CD4-positive, alpha-beta memory T cell (primary cell): ENCODE results near the gene ABTB2. TPM values are rescaled to one million over a fixed set of nuclear protein-coding genes. Genes with fewer than 3 reads are reported as not detected.
A peak's percentile ranks its signal among the peaks of the same experiment; 100 is the strongest.

Experiments
- CTCF ChIA-PET: fragments of 350-600 bp; sonication (Branson Sonifier 250); formaldehyde crosslinking; loops from one replicate; lab custom pipeline; 2021; ENCODE audit warnings: inconsistent platforms; ENCODE audit not compliant: partially characterized antibody; lab: Charles Lee
- POLR2A ChIA-PET: fragments of 350-600 bp; sonication (Branson Sonifier 250); formaldehyde crosslinking; loops from one replicate; lab custom pipeline; 2021; ENCODE audit not compliant: partially characterized antibody; lab: Charles Lee
- DNase-seq, 5 donors: peaks; one replicate each; pipeline versions ENCODE4 v3.0.0 to v3.0.0-alpha.2; 2020 to 2022; ENCODE audit warnings: mixed read lengths in 1 of 5
- H3K27ac ChIP-seq: one replicate; pipeline ENCODE4 v1.7.0; 2013; ENCODE audit warnings: low read depth, low read length
- H3K27me3 ChIP-seq: 2 replicates; pipeline ENCODE4 v1.7.0; 2013; ENCODE audit warnings: mild to moderate bottlenecking, low read length, moderate library complexity; ENCODE audit not compliant: insufficient read depth
- H3K36me3 ChIP-seq: 2 replicates; pipeline ENCODE4 v1.7.0; 2013; ENCODE audit warnings: mild to moderate bottlenecking, low read length, moderate library complexity; ENCODE audit not compliant: insufficient read depth
- H3K4me1 ChIP-seq: 2 replicates; pipeline ENCODE4 v1.7.0; 2013; ENCODE audit warnings: mild to moderate bottlenecking, low read length, moderate library complexity; ENCODE audit not compliant: insufficient read depth
- H3K4me3 ChIP-seq, 2 donors: one replicate each; pipeline ENCODE4 v1.7.0; 2013; ENCODE audit warnings: low read length in 2 of 2, mild to moderate bottlenecking in 1 of 2
- H3K9me3 ChIP-seq, 2 donors: one replicate each; pipeline ENCODE4 v1.7.0; 2013; ENCODE audit warnings: low read length in 2 of 2, control low read depth in 1 of 2; ENCODE audit not compliant: control insufficient read depth in 1 of 2
- H3K27ac Mint-ChIP-seq, 7 donors: one replicate each; pipeline ENCODE4 v1.8.0; 2020 to 2021; ENCODE audit warnings: mixed read lengths in 7 of 7, mild to moderate bottlenecking in 6 of 7, inconsistent platforms in 3 of 7, moderate library complexity in 3 of 7
- H3K27me3 Mint-ChIP-seq, 2 donors: one replicate each; pipeline ENCODE4 v1.8.0; 2020 to 2021; ENCODE audit warnings: mixed read lengths in 2 of 2
- H3K36me3 Mint-ChIP-seq, 2 donors: one replicate each; pipeline ENCODE4 v1.8.0; 2020 to 2021; ENCODE audit warnings: mixed read lengths in 2 of 2, inconsistent platforms in 1 of 2, mild to moderate bottlenecking in 1 of 2
- H3K4me1 Mint-ChIP-seq, 4 donors: one replicate each; pipeline ENCODE4 v1.8.0; 2020 to 2021; ENCODE audit warnings: mixed read lengths in 4 of 4, mild to moderate bottlenecking in 1 of 4
- H3K4me3 Mint-ChIP-seq, 8 donors: one replicate each; pipeline ENCODE4 v1.8.0; 2020 to 2021; ENCODE audit warnings: mixed read lengths in 8 of 8, mild to moderate bottlenecking in 7 of 8, moderate library complexity in 6 of 8, inconsistent platforms in 3 of 8
- H3K9me3 Mint-ChIP-seq, 8 donors: one replicate each; pipeline ENCODE4 v1.8.0; 2020 to 2021; ENCODE audit warnings: mixed read lengths in 8 of 8, mild to moderate bottlenecking in 5 of 8, inconsistent platforms in 3 of 8, moderate library complexity in 1 of 8
- intact Hi-C: fragments of 100-400 bp; cut with micrococcal nuclease; formaldehyde crosslinking; loops from one replicate; pipeline ENCODE4 v1.15.1; 2023
- polyA plus RNA-seq, 2 donors: library from polyadenylated mRNA; unstranded; fragments of 300-500 nt; fragmentation: Illumina TruSeq; gene quantifications; one replicate each; pipeline ENCODE4 v1.2.3, GENCODE V29; 2021
- total RNA-seq, 2 experiments: library from RNA; stranded (reverse); gene quantifications; one replicate each; pipeline ENCODE4 v1.2.3, GENCODE V29; 2021

Gene ABTB2
- total and polyA plus RNA-seq, 4 experiments from 2014 or later: 0.35 to 0.39 TPM; not detected in 2

DNA sequence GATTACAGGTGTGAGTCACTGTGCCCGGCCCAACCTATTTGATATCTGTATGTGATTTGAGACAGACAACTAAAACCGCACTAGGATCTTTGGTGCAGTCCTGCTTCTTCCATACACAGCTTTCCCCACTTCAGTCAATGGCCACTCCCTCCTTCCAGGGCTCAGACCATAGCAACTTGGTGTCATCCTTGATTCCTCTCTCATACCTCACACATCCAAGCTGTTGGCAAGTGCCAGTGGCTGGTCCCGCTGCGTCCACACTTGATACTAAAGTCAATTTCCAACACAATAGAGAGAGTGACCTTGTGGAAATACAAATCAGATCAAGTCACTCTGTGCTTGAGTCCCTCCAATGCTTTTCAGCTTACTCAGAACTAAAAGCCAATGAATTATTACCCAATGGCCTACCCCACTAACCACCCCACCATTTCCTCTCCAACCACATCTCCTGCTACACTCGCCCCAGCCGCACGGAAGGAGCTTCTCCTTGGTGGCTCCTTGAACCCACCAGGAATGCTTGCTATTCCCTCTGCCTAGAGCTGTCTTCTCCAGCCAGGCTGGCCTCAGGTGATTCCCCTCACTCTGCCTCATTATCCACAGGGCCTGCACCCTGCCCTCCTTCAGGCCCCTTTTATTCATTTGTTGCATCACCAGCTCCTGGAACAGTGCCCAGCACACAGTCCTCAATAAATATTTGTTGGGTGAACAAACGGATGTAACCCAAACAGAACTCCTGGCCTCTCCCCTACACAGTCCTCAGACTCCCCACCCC, 12.9 kb downstream of the ABTB2 start:
- Histone ChIP-seq H3K27ac (no peak overlapping the region), H3K9me3 (no peaks in the 10 kb centered on the region), H3K36me3 (no peaks in the 10 kb centered on the region), H3K4me1 (no peaks in the 10 kb centered on the region), H3K27me3 (no peaks in the 10 kb centered on the region), H3K4me3 (no peak overlapping the region)
- Mint-ChIP-seq H3K9me3 (no peaks in the 10 kb centered on the region), H3K27ac (peak overlapping the region in 1 of 7 donors; percentile 14), H3K27me3 (peaks cover 1 to 5% of the 10 kb centered on the region in 2 donors), H3K36me3 (no peaks in the 10 kb centered on the region), H3K4me3 (no peak overlapping the region), H3K4me1 (no peaks in the 10 kb centered on the region)
- DNase-seq: no peak
- POLR2A ChIA-PET: no interaction called here
- CTCF ChIA-PET: interaction anchor here (1.1 to 2.8 kb wide), 3 partner anchors 8 to 171 kb away, joined by 3 to 7 read pairs (median 5); partner anchors contain the start of gene ABTB2
- intact Hi-C loops: no loop called here

- H3K27ac ChIP-seq: no peak overlapping the region
- intact Hi-C loops: no loop called here
- no peak overlapping the region for H3K4me3 Mint-ChIP-seq
- no peak overlapping the region for H3K4me3 ChIP-seq
- H3K9me3 ChIP-seq: no peaks in the 10 kb centered on the region
- no peak overlapping the region for H3K27ac Mint-ChIP-seq
- no peaks in the 10 kb centered on the region for H3K4me1 ChIP-seq
- H3K36me3 Mint-ChIP-seq: no peaks in the 10 kb centered on the region
- POLR2A ChIA-PET: no interaction called here
- H3K9me3 Mint-ChIP-seq: no peaks in the 10 kb centered on the region
- peaks cover 0 to 2% (median 0%) of the 10 kb centered on the region in 4 donors for H3K4me1 Mint-ChIP-seq
- H3K36me3 ChIP-seq: no peaks in the 10 kb centered on the region
- peaks cover 0 to 5% of the 10 kb centered on the region in 2 donors for H3K27me3 Mint-ChIP-seq
- CTCF ChIA-PET: interaction anchor here (1.1 to 2.8 kb wide), 3 partner anchors 8 to 170 kb away, joined by 3 to 7 read pairs (median 5); partner anchors contain the start of gene ABTB2
- no peaks in the 10 kb centered on the region for H3K27me3 ChIP-seq
- DNase-seq: no peak
These were observed 13.4 kb downstream of the ABTB2 start for GRCh38 chr11:34344410-34344767.

- H3K4me3 Mint-ChIP-seq: no peak overlapping the region
- H3K4me1 Mint-ChIP-seq: peaks cover 0 to 2% (median 0%) of the 10 kb centered on the region in 4 donors
- no peak overlapping the region for H3K27ac Mint-ChIP-seq
- POLR2A ChIA-PET: no interaction called here
- Histone ChIP-seq H3K9me3 (no peaks in the 10 kb centered on the region), H3K4me3 (no peak overlapping the region), H3K4me1 (no peaks in the 10 kb centered on the region), H3K36me3 (no peaks in the 10 kb centered on the region), H3K27me3 (no peaks in the 10 kb centered on the region), H3K27ac (no peak overlapping the region)
- H3K36me3 Mint-ChIP-seq: no peaks in the 10 kb centered on the region
- CTCF ChIA-PET: interaction anchor here (1.7 to 2.8 kb wide), 2 partner anchors 14 to 169 kb away, joined by 5 to 7 read pairs; partner anchors contain the start of gene ABTB2
- intact Hi-C loops: no loop called here
- DNase-seq: no peak
- peaks cover 0 to 5% of the 10 kb centered on the region in 2 donors for H3K27me3 Mint-ChIP-seq
- H3K9me3 Mint-ChIP-seq: no peaks in the 10 kb centered on the region
These were observed 14.1 kb downstream of the ABTB2 start for GRCh38 chr11:34343686-34344085.

DNA sequence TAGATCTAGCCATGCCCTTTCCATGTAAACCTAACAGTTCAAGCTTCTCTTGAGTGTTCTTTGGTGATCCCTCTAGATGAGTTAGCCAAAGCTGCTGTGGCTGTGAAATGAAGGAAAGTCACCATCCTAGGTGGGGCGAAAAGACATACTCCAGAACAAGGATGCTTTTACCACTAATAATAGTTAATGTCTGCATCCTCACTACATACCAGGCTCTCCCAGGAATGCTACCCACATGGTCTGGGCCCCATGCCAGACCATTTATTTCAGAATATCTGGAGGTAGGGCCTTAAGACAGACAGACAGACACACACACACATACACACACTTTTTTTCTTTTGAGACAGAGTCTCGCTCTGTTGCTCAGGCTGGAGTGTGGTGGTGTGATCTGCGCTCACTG, 14.7 kb downstream of the ABTB2 start:
- H3K36me3 Mint-ChIP-seq: no peaks in the 10 kb centered on the region
- Histone ChIP-seq H3K9me3 (no peaks in the 10 kb centered on the region), H3K4me3 (no peak overlapping the region), H3K36me3 (no peaks in the 10 kb centered on the region), H3K4me1 (no peaks in the 10 kb centered on the region), H3K27ac (no peak overlapping the region), H3K27me3 (no peaks in the 10 kb centered on the region)
- H3K4me3 Mint-ChIP-seq: no peak overlapping the region
- ChIA-PET POLR2A (no interaction called here), CTCF (no interaction called here)
- DNase-seq: no peak
- H3K9me3 Mint-ChIP-seq: no peaks in the 10 kb centered on the region
- peaks cover 0 to 5% of the 10 kb centered on the region in 2 donors for H3K27me3 Mint-ChIP-seq
- peaks cover 0 to 2% (median 0%) of the 10 kb centered on the region in 4 donors for H3K4me1 Mint-ChIP-seq
- intact Hi-C loops: no loop called here
- no peak overlapping the region for H3K27ac Mint-ChIP-seq

- H3K36me3 Mint-ChIP-seq: no peaks in the 10 kb centered on the region
- intact Hi-C loops: no loop called here
- peaks cover 0 to 5% of the 10 kb centered on the region in 2 donors for H3K27me3 Mint-ChIP-seq
- POLR2A ChIA-PET: no interaction called here
- Histone ChIP-seq H3K27me3 (no peaks in the 10 kb centered on the region), H3K9me3 (no peaks in the 10 kb centered on the region), H3K36me3 (no peaks in the 10 kb centered on the region), H3K4me1 (no peaks in the 10 kb centered on the region), H3K4me3 (no peak overlapping the region), H3K27ac (no peak overlapping the region)
- H3K9me3 Mint-ChIP-seq: no peaks in the 10 kb centered on the region
- H3K4me3 Mint-ChIP-seq: no peak overlapping the region
- H3K27ac Mint-ChIP-seq: no peak overlapping the region
- H3K4me1 Mint-ChIP-seq: peaks cover 0 to 2% (median 0%) of the 10 kb centered on the region in 4 donors
- CTCF ChIA-PET: interaction anchor here (1.0 to 1.4 kb wide), 3 partner anchors 8 to 16 kb away, joined by 3 to 4 read pairs (median 4); partner anchors contain the start of gene ABTB2
- DNase-seq: no peak
These were observed 15.8 kb downstream of the ABTB2 start for GRCh38 chr11:34341931-34342533.

- H3K4me3 Mint-ChIP-seq: no peak overlapping the region
- no peak for DNase-seq
- H3K4me3 ChIP-seq: no peak overlapping the region
- no peaks in the 10 kb centered on the region for H3K36me3 Mint-ChIP-seq
- no peaks in the 10 kb centered on the region for H3K9me3 Mint-ChIP-seq
- intact Hi-C loops: no loop called here
- H3K27me3 ChIP-seq: no peaks in the 10 kb centered on the region
- no peaks in the 10 kb centered on the region for H3K9me3 ChIP-seq
- H3K4me1 ChIP-seq: no peaks in the 10 kb centered on the region
- H3K4me1 Mint-ChIP-seq: peaks cover 0 to 2% (median 0%) of the 10 kb centered on the region in 4 donors
- H3K36me3 ChIP-seq: no peaks in the 10 kb centered on the region
- no peak overlapping the region for H3K27ac Mint-ChIP-seq
- ChIA-PET POLR2A (no interaction called here), CTCF (interaction anchor here (1.2 kb wide), 1 partner anchor 17 kb away, joined by 4 read pairs; the partner anchor contains the start of gene ABTB2)
- H3K27ac ChIP-seq: no peak overlapping the region
- H3K27me3 Mint-ChIP-seq: peaks cover 0 to 5% of the 10 kb centered on the region in 2 donors
These were observed 16.7 kb downstream of the ABTB2 start for GRCh38 chr11:34341096-34341495.

DNA sequence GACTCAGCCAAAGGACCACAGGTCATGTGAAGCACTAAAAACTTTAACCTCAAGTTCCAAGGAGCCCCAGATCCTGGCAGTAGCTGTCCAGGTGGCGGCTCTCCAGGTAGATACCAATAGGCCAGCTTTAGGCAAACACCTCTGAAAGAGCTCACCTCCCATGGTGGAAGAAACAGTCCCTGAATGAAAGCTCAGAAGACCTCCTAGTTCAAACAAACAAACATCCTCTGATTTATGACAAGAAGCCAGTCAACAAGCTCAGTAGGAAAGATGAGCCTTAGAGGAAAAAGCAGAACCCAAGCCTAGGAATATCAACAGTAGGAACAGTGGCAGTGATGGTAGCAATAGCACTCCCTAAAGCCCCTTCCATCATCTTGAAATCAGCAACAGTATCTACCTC, 17.2 kb downstream of the ABTB2 start:
- no peak overlapping the region for H3K27ac Mint-ChIP-seq
- no peaks in the 10 kb centered on the region for H3K4me1 ChIP-seq
- H3K4me3 ChIP-seq: no peak overlapping the region
- ChIA-PET POLR2A (no interaction called here), CTCF (no interaction called here)
- DNase-seq: no peak
- no peaks in the 10 kb centered on the region for H3K36me3 ChIP-seq
- H3K4me1 Mint-ChIP-seq: peaks cover 0 to 2% (median 0%) of the 10 kb centered on the region in 4 donors
- H3K36me3 Mint-ChIP-seq: no peaks in the 10 kb centered on the region
- peaks cover 0 to 5% of the 10 kb centered on the region in 2 donors for H3K27me3 Mint-ChIP-seq
- no peak overlapping the region for H3K4me3 Mint-ChIP-seq
- no peak overlapping the region for H3K27ac ChIP-seq
- no peaks in the 10 kb centered on the region for H3K9me3 ChIP-seq
- intact Hi-C loops: no loop called here
- H3K9me3 Mint-ChIP-seq: no peaks in the 10 kb centered on the region
- H3K27me3 ChIP-seq: no peaks in the 10 kb centered on the region
